NCI-H510A (cell line): ENCODE results near the gene SPOCK2.
"Not testable (repeated sequence)": the region's sequence is repeated elsewhere in the genome, so short reads cannot be mapped to it uniquely, and the experiment has no call there.

Source experiments
- DNase-seq: peaks from one replicate; lab custom pipeline; 2025; lab: John Stamatoyannopoulos, UW

The SPOCK2 gene, protein sequence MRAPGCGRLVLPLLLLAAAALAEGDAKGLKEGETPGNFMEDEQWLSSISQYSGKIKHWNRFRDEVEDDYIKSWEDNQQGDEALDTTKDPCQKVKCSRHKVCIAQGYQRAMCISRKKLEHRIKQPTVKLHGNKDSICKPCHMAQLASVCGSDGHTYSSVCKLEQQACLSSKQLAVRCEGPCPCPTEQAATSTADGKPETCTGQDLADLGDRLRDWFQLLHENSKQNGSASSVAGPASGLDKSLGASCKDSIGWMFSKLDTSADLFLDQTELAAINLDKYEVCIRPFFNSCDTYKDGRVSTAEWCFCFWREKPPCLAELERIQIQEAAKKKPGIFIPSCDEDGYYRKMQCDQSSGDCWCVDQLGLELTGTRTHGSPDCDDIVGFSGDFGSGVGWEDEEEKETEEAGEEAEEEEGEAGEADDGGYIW

DNA sequence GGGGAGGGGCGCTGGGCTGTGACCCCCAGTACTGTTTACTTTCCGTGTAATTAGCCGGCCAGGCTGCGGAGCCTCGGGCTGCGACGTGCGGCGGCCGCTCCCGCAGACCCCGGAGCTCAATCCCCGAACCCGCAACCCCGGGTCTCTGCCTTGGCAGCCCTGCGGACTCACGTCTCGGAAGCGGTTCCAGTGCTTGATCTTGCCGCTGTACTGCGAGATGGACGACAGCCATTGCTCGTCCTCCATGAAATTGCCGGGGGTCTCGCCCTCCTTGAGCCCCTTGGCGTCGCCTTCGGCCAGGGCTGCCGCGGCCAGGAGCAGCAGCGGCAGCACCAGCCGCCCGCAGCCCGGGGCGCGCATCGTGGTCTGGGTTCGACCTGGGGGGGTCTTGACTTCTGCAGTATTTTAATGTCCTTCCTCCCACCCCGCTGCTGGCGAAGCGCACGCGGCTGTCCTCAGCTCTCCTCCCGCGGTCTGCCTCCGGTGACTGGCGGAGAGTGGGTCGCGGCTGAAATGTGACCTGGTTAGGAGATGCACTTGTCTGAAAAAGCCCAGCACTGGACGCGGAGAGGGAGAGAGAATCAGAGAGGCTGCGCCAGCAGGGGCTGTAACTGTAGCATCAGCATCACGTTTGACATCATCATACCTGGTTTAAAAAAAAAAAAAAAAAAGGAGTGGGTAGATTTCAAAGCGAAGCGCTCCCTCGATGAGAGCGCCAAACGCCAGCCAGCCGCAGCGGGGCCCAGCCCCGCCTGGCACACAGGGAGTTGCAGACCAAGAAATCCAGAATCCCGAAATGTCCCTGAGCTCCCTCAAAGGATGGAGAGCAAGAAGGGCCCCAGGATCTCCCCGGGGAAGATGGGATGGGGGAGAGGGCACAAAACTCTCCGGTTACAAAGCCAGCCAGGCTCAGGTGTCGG, at the start of gene SPOCK2:
TSS of gene SPOCK2 (minus strand) at position 583 of the 920 bp plus-strand sequence. CDS start at position 360, 223 bp downstream.
- DNase-seq = no peak

DNA sequence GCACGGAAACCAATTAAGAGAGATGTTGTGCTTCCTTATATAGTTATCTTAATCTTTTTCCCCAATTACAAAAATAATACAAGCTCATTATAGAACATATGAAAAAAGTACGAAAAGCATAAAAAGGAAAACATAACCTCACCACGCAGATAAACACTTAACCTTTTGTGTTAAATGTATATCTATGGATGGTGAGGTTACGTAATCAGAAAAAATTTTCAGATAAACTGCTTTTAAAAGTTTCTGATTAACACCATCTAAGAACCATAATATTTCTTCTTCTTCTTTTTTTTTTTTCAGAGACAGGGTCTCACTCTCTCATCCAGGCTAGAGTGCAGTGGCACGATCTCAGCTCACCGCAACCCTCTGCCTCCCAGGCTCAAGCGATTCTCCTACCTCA, 49.2 kb upstream of the SPOCK2 start:
- no peak for DNase-seq

DNA sequence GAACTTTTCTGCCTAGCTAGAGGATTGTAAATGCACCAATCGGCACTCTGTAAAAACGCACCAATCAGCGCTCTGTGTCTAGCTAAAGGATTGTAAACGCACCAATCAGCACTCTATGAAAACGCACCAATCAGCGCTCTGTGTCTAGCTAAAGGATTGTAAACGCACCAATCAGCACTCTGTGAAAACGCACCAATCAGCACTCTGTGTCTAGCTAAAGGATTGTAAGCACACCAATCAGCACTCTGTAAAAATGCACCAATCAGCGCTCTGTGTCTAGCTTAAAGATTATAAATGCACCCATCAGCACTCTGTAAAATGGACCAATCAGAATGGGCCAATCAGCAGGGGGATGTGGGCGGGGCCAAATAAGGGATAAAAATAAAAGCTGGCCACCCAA, 47.9 kb upstream of the SPOCK2 start:
- not testable (repeated sequence) for DNase-seq

DNA sequence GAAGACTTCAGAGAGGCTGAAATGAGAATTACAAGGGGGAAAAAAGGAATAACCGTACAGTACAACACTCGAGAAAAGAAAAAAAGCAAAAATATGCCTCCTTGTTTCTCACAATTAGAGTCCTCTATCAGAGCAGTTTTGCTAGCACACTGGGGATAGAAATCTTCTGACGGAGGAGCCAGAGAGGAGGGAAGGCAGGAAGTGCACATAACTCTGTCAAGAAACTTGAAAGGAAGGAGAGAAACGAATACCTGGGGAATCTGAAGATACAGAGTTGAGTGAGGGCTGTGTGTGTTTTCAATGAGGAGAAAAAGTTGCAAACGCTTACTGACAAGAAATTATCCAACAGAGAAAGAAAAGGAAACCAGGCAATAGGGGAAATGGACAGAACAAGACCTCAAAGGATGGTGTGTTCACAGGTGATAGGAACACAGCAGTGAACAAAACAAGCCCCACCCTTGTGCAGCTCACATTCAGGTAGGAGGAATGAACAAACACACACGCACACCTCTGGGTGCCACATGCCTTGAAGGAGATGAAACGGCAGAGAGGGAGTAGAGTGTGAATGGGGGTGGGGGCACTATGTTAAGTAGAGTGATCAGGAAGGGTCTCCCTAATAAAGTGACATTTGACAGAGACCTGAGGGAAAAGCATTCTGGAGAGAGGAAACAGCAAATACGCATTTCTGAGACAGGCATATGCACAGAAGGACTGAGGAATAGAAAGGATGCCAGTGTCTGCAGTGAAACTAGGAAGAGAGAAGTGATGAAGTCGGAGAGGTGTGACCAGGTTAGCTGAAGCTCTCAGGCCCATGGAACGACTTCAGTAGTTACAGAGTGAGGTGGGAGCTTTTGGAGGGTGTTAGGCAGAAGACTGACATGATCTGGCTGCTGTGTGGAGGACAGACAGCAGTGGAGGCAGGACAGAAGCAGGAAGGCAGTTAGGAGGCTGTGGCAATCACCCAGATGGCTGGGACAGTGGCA, 46.7 kb upstream of the SPOCK2 start:
- no peak for DNase-seq

DNA sequence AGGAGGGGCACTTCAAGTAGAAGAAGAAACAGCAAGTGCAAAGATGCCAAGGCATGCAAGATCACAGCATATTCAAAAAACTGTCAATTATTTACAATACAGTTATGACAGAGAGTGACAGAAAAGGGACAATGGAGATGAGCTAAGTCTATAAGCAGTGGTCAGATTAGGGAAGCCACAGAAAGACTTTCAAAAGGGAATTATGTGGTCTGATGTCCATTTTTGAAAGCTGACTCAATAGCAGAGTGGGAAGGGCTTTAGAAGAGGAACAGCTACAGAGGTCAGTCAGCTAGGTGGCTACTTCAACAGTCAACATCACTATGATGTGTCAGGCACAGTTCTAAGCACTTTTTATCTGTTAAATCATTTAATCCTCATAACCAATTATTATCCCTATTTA, 45.2 kb upstream of the SPOCK2 start:
- DNase-seq = no peak

DNA sequence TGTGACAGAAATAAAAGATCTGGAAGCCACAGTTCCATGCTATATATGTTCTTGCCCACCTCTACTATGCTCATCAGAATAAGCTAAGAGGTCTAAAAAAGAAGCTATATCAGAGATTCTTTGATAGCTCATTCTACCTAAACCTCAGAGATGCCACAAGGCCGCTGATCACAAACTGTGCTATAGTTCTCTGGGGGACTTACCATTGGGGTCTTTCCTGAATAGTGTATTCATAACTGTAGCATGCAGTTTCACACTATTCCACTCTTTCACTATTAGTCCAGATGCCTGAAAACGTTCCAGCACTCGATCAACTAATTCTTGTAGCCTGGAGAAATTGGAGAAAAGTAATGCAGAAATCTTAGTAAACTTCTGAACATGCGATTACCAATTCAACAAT, 44.5 kb upstream of the SPOCK2 start:
- DNase-seq = no peak

DNA sequence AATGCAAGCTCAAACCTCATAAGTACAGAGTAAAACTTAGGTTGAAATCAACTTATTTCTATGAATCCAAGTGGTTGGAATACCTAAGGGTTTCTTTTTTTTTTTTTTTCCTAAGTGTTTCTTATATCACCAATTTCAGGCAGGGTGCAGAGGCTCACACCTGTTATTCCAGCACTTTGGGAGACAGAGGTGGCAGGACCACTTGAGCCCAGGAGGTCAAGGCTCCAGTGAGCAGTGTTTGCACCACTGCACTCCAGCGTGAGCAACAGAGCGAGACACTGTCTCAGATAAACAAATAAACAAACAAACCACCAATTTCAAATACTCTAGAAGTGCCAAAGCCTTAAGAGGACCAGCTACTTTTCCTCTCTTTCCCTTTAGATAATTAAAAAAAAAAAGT, 39.2 kb upstream of the SPOCK2 start:
- no peak for DNase-seq

DNA sequence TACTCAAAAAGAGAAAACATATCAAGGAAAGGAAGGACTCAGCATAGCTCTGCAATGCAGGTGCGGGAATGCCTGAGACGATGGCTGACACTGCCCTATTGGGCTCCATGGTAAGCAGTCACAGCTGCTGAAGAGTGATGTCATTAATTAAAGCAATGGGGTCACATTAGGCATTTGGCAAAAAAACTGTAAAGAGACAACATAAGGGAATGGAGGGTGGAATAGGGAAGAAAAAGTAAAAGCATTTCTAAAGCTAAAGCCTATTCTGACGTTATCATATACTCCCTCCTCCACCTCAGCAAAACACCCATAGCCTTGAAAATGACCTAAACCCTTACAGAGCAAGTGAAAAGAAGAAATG, 38.5 kb upstream of the SPOCK2 start:
- no peak for DNase-seq

DNA sequence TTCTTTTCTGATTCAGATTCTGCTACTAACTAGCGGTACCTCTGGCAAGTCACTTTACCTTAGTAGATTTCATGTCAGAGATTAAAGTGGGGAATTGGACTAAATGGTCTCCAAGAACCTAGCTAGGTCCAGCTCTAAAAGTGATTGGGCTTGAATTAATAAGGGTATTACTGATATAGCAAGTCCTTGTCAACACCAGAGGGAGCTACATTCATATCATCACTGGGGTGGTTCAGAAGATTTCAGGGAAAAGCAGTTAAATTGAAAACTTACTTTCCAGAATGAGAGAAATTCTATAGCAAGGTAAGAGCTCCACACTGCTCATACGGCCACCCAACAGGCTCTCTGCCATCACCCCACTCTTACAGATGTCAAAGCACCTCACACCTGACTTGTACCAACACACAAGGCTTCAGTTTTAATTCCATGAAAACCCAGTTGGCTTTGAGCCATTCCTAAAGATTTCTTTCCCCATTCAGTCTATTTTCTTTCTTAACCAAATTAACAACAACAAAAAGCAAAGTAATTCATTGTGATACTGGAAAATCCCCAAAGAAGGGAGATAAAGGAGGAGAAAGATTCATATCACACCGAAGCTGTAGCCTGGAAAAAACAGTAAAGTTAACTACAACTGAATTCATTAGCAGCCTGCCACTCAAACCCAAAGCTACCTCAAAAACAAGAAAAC, 38.0 kb upstream of the SPOCK2 start:
- no peak for DNase-seq

DNA sequence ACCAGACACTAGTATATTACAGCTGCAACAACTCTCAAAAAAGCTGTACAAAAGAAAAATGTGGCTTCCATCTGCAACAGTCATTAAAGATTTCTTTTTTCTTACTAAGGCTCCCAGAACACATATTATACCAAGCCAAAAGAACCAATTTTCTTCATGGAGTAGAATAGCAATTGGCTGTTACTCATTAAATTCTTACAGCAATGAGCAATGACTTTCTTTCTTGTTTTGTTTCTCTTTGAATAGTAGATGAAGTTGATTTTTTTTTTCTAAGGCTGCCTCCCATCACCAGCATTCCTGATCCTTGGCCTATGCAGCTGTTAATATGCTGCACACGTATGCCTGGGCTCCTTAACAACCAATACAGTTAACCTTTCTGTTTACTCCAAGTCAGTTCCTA, 36.6 kb upstream of the SPOCK2 start:
- no peak for DNase-seq

DNA sequence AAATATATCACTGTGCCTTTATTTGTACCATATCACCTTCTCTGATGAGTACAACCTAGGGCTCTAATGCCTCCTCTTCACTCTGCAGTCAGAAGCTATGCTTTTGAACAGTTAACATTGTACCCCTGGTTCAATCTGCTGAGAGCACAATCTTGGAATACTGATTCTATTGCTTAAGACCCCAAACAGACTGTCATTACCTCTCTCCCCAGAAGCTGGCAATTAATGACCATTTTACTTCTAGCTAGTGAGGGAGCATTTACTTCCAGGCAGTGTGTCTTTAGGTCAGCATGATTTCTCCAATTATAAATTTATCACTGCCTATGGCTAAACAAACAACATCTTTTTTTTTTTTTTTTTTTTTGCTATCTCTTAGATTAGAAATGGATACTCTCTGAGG, 36.0 kb upstream of the SPOCK2 start:
- DNase-seq = no peak

DNA sequence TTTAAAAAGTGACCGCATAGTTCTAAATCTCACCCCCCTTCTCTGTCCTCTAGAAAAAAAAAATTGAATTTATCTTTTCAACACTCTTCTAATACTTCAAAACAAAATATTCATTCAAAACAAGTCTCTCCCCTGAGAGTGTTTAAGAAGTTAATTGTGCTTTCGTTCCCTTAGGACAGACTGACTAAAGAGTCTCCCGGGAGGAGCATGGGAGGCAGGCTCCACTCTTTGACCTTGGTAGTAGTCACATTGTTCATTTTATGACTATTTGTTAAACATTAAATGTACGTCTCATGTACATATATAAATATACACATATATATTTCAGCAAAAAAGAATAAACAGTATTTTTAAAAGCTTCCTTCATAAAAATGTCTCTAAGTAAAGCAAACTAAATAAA, 35.3 kb upstream of the SPOCK2 start:
- no peak for DNase-seq

DNA sequence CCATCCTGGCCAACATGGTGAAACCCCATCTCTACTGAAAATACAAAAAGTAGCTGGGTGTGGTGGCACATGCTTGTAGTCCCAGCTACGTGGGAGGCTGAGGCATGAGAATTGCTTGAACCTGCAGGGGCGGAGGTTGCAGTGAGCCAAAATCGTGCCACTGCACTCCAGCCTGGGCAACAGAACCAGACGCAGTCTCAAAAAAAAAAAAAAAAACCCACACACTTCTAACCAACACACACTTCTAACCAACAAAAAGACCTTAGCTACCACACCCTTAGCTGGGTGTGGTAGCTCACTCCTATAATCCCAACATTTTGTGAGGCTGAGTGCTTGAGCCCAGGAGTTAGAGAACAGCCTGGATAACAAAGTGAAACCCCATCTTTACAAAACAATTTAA, 33.9 kb upstream of the SPOCK2 start:
- DNase-seq = no peak

DNA sequence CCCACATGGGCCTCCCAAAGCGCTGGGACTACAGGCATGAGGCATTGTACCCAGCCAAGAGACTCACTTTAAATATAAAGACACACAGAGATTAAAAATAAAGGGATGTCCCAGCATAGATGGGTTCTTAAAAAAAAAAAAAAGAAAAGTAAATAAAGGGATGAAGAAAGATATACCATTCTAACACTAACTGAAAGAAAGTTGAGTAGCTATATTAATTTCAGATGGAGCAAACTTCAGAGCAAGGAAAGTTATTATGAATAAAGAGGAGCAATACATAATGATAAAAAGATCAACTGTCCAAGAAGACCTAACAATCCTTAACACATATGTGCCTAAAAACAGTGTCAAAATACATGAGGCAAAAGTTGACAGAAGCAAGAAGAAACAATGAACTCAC, 33.0 kb upstream of the SPOCK2 start:
- DNase-seq = no peak

DNA sequence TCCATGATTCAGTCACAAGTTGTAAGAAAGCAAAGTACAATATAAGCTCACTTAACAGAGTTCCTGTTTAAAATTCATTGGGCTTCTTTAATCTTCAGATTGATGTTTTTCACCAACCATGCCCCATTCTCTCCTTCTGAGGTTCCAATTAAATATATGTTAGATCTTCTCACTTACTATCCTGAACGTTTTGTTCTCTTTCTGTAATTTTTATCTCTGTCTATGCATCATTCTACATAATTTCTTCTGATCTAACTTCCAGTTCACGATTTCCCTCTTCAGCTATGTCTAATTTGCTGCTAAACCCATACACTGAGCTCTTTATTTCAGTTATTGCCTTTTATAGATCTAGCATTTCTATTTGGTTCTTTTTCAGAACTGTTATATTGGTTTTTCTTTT, 28.0 kb upstream of the SPOCK2 start:
- no peak for DNase-seq

DNA sequence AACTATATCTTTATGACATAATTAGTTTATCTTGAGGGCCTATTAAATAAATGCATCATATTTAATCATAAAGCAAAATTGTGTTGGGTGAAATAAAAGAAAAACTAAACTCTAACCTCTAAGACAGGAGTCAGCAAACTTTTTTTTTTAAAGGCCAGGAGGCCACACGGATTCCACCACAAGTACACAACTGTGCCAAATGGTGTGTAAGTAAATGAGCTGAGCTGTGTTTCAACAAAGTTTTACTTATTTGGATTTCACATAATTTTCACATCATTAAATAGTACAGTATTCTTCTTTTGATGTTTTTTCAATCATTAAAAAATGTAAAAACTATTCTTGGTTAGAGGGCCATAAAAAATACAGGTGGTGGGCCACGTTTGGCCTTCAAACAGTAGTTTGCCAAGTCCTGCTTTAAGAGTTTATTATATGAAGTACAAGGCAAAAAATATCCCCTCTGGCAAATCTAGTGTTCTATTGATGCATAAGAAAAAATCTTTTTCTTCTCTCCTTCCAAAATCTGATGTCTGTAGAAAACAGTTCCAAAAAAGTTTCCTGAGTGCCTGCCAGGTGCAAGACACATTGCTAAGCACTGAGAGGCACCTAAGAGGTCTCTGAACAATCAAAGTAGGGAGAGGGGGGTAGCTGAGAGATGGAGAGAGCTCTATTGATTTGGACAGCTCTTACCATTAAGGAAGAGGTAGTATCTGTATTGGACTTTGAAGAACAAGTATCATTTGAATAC, 26.5 kb upstream of the SPOCK2 start:
- DNase-seq = no peak

DNA sequence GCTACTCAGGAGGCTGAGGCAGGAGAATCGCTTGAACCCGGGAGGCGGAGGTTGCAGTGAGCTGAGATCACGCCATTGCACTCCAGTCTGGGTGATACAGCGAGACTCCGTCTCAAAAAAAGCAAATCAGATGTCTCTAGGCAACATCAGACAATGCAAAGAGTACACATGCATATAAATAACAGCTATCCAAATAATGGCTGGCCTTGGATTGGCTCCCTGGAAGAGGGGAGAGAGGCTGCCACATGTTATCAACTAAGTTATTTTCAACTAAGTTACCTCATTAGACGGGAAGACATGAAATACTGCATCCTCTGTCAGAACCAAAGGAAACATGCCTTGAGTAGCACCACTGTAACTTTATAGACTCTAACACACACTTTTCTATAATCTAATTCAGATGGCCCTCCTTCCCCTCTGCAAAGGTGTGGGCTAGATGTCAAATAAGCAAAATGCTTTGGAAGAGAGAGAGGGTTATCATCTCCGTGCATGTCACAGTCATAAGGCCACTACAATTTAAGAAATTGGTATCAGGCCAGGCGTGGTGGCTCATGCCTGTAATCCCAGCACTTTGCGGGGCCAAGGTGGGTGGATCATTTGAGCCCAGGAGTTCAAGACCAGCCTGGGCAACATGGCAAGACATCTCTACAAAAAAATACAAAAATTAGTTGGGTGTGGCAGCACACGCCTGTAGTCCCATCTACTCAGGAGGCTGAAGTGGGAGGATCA, 22.5 kb upstream of the SPOCK2 start:
- DNase-seq = no peak

DNA sequence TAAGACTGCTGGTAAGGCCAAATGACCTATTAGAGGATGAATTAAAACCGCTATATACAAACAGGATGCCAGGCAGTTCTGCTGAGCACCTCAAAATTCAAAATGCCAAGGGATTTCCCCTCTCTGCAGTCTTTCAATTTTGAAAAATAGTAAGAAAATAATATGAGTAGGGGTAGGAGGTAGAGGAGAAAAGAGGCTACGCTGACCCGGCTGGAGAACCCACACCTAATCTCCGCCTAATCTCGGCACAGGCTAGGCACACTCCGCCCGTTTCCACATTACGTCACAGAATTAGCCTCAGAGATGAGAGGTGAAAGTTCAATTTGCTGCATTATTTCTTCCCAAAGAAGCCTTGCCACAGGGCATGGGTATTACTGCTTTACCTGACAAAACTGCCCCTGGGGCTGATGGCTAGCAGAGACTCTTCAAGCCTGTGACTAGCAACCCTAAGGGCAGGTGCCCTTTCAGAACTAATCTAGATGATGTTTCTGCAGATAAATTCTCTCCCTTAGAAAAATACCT, 21.3 kb upstream of the SPOCK2 start:
- DNase-seq = no peak

DNA sequence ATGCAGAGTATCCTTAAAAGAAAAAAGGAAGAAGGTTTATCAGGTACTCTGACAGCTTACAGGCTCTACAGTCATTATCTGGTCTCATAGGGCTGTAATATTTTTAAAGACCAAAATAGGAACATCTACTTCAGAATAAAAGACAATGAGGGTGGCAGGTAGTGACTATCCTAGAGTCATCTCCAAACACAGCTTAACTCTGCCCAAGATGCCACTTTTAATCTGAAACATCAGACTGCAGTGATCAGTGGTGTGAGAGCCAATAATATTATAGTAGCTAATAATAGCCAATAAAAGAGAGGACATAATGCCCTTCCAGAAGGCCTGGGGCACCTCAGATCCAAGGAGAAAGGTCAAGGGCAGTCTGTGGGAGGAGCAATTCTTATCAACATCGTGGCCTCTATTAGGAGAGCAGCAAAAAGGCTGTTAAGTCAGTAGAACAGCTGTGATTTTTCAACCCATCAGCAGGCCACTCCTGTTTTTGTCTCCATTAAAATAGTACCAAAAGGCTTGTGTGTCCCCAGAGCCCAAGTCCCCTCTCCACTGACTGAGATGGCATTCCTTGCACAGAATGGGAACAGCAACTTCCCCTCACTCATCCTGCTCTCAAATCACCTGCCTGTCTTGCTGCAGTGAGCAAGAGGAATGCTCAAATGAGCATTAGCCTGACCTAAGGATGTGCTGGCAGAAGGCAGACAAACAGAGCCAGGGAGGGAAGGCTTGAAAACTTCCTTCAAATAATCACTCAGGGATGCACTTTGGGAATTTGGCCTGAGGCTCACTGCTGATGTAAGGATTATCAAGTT, 20.7 kb upstream of the SPOCK2 start:
- no peak for DNase-seq
